OCI-LY1 (cell line): ENCODE data around the gene ITCH.

Experiments
- CTCF ChIP-seq: fragments of 200-600 bp; sonication (generic), shearing (Covaris generic); IDR thresholded peaks from 2 replicates; pipeline ENCODE4 v1.5.1; 2017; ENCODE audit warnings: mild to moderate bottlenecking, antibody characterized with exemption, low read length, moderate library complexity, mixed read lengths
- EZH2 ChIP-seq: fragments of 200-600 bp; sonication (generic), shearing (Covaris generic); IDR thresholded peaks from 2 replicates; pipeline ENCODE4 v1.8.0; 2017; ENCODE audit warnings: borderline replicate concordance, mixed run types, mild to moderate bottlenecking, antibody characterized with exemption, low read length, moderate library complexity, mixed read lengths

GRCh38 chr20:34468951-34469350 lies 105.9 kb downstream of the ITCH start:
- TF ChIP-seq CTCF (no peak), EZH2 (no peak)
